Spleen (tissue), 7 donors: ENCODE measurements around the gene SLC6A5.

ENCODE experiments used
- POLR2A ChIP-seq, 3 donors: fragments of 450-650 bp; IDR thresholded peaks; one replicate each; pipeline ENCODE4 v1.5.1; 2017; ENCODE audit warnings: antibody characterized with exemption in 3 of 3, mild to moderate bottlenecking in 1 of 3
- TF ChIP-seq, protein P1 (sequence below), 11 experiments: fragments of 200-600 bp in 7 of 11; fragments of 450-650 bp in 4 of 11; sonication (generic) in 4 of 11; IDR thresholded peaks in 8 of 11; conservative IDR thresholded peaks in 3 of 11; 1 replicate in 7 of 11; 2 replicates in 4 of 11; pipeline versions ENCODE4 v1.4.0 to v1.8.0; 2016 to 2021; ENCODE audit warnings: antibody characterized with exemption in 11 of 11, inconsistent platforms in 4 of 11, mild to moderate bottlenecking in 1 of 11
- donor health status: DM: no; HTN: no; CAD: no; lungs with moderate emphysema.
- donor health status: DM: no; HTN: no; CAD: no.
- donor health status: DM: no; HTN: no; CAD: no.

DNA sequence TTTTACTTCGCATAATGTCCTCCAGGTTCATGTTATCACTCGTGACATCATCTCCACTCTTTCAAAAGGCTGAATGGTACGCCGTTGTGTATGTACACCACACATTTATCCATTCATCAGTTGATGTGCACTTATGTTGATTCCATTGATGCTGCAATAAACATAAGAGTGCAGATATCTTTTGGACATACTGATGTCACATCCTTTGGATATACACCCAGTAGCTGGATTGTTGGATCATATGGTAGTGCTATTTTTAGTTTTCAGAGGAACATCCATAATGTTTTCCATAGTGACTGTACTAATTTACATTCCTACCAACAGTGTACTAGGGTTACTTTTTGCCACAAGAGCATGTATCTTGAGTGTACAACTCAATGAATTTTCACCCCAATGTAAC is 45.0 kb downstream of the SLC6A5 start:
- TF ChIP-seq, protein P1, sequence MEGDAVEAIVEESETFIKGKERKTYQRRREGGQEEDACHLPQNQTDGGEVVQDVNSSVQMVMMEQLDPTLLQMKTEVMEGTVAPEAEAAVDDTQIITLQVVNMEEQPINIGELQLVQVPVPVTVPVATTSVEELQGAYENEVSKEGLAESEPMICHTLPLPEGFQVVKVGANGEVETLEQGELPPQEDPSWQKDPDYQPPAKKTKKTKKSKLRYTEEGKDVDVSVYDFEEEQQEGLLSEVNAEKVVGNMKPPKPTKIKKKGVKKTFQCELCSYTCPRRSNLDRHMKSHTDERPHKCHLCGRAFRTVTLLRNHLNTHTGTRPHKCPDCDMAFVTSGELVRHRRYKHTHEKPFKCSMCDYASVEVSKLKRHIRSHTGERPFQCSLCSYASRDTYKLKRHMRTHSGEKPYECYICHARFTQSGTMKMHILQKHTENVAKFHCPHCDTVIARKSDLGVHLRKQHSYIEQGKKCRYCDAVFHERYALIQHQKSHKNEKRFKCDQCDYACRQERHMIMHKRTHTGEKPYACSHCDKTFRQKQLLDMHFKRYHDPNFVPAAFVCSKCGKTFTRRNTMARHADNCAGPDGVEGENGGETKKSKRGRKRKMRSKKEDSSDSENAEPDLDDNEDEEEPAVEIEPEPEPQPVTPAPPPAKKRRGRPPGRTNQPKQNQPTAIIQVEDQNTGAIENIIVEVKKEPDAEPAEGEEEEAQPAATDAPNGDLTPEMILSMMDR (IDR thresholded peaks at IDR 0.05 in 8 of 11, conservative IDR thresholded peaks at IDR 0.05 in 3 of 11), result no peak
- no peak for TF ChIP-seq POLR2A (IDR thresholded peaks at IDR 0.05)
